ENCODE data around the gene OCLN.
"Not testable (repeated sequence)": the region's sequence is repeated elsewhere in the genome, so short reads cannot be mapped to it uniquely, and the experiment has no call there.

OCLN gene

GRCh38 chr5:69477170-69477569, 15.4 kb upstream of the OCLN start:
- Histone ChIP-seq H3K4me1 (no peaks in the 10 kb centered on the region), H3K27me3 (no peaks in the 10 kb centered on the region), H3K9me3 (no peaks in the 10 kb centered on the region), H3K36me3 (no peaks in the 10 kb centered on the region), H3K4me3 (ENCODE audit: low read depth, low read length) (no peak overlapping the region)
- TF ChIP-seq, protein P1, sequence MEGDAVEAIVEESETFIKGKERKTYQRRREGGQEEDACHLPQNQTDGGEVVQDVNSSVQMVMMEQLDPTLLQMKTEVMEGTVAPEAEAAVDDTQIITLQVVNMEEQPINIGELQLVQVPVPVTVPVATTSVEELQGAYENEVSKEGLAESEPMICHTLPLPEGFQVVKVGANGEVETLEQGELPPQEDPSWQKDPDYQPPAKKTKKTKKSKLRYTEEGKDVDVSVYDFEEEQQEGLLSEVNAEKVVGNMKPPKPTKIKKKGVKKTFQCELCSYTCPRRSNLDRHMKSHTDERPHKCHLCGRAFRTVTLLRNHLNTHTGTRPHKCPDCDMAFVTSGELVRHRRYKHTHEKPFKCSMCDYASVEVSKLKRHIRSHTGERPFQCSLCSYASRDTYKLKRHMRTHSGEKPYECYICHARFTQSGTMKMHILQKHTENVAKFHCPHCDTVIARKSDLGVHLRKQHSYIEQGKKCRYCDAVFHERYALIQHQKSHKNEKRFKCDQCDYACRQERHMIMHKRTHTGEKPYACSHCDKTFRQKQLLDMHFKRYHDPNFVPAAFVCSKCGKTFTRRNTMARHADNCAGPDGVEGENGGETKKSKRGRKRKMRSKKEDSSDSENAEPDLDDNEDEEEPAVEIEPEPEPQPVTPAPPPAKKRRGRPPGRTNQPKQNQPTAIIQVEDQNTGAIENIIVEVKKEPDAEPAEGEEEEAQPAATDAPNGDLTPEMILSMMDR (IDR thresholded peaks at IDR 0.05; ENCODE audit: low read depth, low read length) = no peak
- no peak for DNase-seq

DNA sequence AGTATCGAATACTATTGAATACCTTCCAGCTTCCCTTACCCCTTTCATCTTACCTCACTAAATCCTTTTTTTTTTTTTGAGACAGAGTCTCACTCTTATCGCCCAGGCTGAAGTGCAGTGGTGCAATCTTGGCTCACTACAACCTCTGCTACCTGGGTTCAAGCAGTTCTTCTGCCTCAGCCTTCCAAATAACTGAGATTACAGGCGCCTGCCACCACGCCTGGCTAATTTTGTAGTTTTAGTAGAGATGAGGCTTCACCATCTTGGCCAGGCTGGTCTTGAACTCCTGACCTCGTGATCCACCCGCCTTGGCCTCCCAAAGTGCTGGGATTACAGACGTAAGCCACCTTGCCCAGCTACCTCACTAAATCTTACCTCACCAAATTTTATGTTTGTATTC, 14.3 kb upstream of the OCLN start:
- H3K9me3 ChIP-seq; H3K4me1 ChIP-seq; DNase-seq; H3K27me3 ChIP-seq; H3K36me3 ChIP-seq; H3K4me3 ChIP-seq (ENCODE audit: low read depth, low read length): not testable (repeated sequence)

GRCh38 chr5:69484891-69485290, 7.7 kb upstream of the OCLN start:
- H3K4me3 ChIP-seq (ENCODE audit: low read depth, low read length) = no peak overlapping the region
- H3K27me3 ChIP-seq = peaks cover 43% of the 10 kb centered on the region
- TF ChIP-seq, protein P1 (IDR thresholded peaks at IDR 0.05; ENCODE audit: low read depth, low read length) = no peak
- H3K9me3 ChIP-seq = 0 out of 2 replicates have a peak, but pooled peaks cover 4% of the 10 kb centered on the region
- H3K4me1 ChIP-seq = no peaks in the 10 kb centered on the region
- DNase-seq = no peak
- no peaks in the 10 kb centered on the region for H3K36me3 ChIP-seq

GRCh38 chr5:69485471-69485870, 7.1 kb upstream of the OCLN start:
- 0 out of 2 replicates have a peak, but pooled peaks cover 4% of the 10 kb centered on the region for H3K9me3 ChIP-seq
- TF ChIP-seq, protein P1 (IDR thresholded peaks at IDR 0.05; ENCODE audit: low read depth, low read length) = no peak
- no peak for DNase-seq
- peaks cover 49% of the 10 kb centered on the region for H3K27me3 ChIP-seq
- H3K4me3 ChIP-seq (ENCODE audit: low read depth, low read length) = no peak overlapping the region
- no peaks in the 10 kb centered on the region for H3K36me3 ChIP-seq
- H3K4me1 ChIP-seq = no peaks in the 10 kb centered on the region

GRCh38 chr5:69489246-69489645, 3.3 kb upstream of the OCLN start:
- Histone ChIP-seq H3K9me3 (0 out of 2 replicates have a peak, but pooled peaks cover 4% of the 10 kb centered on the region), H3K27me3 (peaks cover 87% of the 10 kb centered on the region), H3K4me3 (ENCODE audit: low read depth, low read length) (no peak overlapping the region), H3K4me1 (no peaks in the 10 kb centered on the region), H3K36me3 (no peaks in the 10 kb centered on the region)
- no peak for DNase-seq
- TF ChIP-seq, protein P1 (IDR thresholded peaks at IDR 0.05; ENCODE audit: low read depth, low read length) = no peak

- Histone ChIP-seq H3K9me3 (0 out of 2 replicates have a peak, but pooled peaks cover 4% of the 10 kb centered on the region), H3K4me3 (ENCODE audit: low read depth, low read length) (no peak overlapping the region), H3K36me3 (no peaks in the 10 kb centered on the region), H3K27me3 (peaks cover 96% of the 10 kb centered on the region), H3K4me1 (no peaks in the 10 kb centered on the region)
- TF ChIP-seq, protein P1 (IDR thresholded peaks at IDR 0.05; ENCODE audit: low read depth, low read length) = no peak
- DNase-seq = no peak
Observed at GRCh38 chr5:69491027-69491426, 1.6 kb upstream of the OCLN start.
